Mammary epithelial cell (primary cell): Measurements from ENCODE around the gene COL9A3.
A peak's percentile ranks its signal among the peaks of the same experiment; 100 is the strongest.

Experiments used
- CTCF ChIP-seq, 2 donors: IDR thresholded peaks in 1 of 2; conservative IDR thresholded peaks in 1 of 2; 2 replicates each; pipeline ENCODE4 v1.5.1; 2011 to 2012; ENCODE audit warnings: inconsistent platforms in 2 of 2, low read length in 2 of 2, mild to moderate bottlenecking in 2 of 2, control low read depth in 1 of 2, low read depth in 1 of 2; ENCODE audit not compliant: insufficient read depth in 1 of 2; ENCODE audit errors: extremely low read depth in 1 of 2
- EZH2 ChIP-seq: IDR thresholded peaks from 2 replicates; pipeline ENCODE4 v1.6.1; 2012; ENCODE audit warnings: low read length, inconsistent platforms, borderline replicate concordance

- TF ChIP-seq CTCF (conservative IDR thresholded peaks at IDR 0.05 in 1 of 2, IDR thresholded peaks at IDR 0.05 in 1 of 2; ENCODE audit: extremely low read depth in 1 of 2, insufficient read depth in 1 of 2, low read depth in 1 of 2, low read length in 2 of 2) (peak in 1 of 2 donors; percentile 25), EZH2 (no peak)
Observed at GRCh38 chr20:62860391-62860923, 43.6 kb downstream of the COL9A3 start.
